Activated naive CD4-positive, alpha-beta T cell treated with anti-CD3 and anti-CD28 coated beads, Interleukin-2, amount 10 ng/mL, durations not matched to agents 7 days and 5 days (primary cell): ENCODE results near the gene PTK7.
A peak's percentile ranks its signal among the peaks of the same experiment; 100 is the strongest.

Experiments used
- CTCF ChIA-PET: fragments of 350-600 bp; sonication (Branson Sonifier 250); formaldehyde crosslinking; loops from one replicate; lab custom pipeline; 2021; ENCODE audit warnings: antibody characterized with exemption; lab: Charles Lee
- DNase-seq: peaks from one replicate; pipeline ENCODE4 v3.0.0-alpha.2; 2020
- H3K27ac Mint-ChIP-seq: one replicate; pipeline ENCODE4 v1.8.0; 2021; ENCODE audit warnings: mild to moderate bottlenecking, moderate library complexity, mixed read lengths
- H3K27me3 Mint-ChIP-seq: one replicate; pipeline ENCODE4 v1.8.0; 2021; ENCODE audit warnings: mild to moderate bottlenecking, mixed read lengths
- H3K36me3 Mint-ChIP-seq: one replicate; pipeline ENCODE4 v1.8.0; 2021; ENCODE audit warnings: mixed read lengths
- H3K4me1 Mint-ChIP-seq: one replicate; pipeline ENCODE4 v1.8.0; 2021; ENCODE audit warnings: mixed read lengths
- H3K4me3 Mint-ChIP-seq: one replicate; pipeline ENCODE4 v1.8.0; 2021; ENCODE audit warnings: mild to moderate bottlenecking, moderate library complexity, mixed read lengths
- H3K9me3 Mint-ChIP-seq: one replicate; pipeline ENCODE4 v1.8.0; 2021; ENCODE audit warnings: mixed read lengths

PTK7 gene

DNA sequence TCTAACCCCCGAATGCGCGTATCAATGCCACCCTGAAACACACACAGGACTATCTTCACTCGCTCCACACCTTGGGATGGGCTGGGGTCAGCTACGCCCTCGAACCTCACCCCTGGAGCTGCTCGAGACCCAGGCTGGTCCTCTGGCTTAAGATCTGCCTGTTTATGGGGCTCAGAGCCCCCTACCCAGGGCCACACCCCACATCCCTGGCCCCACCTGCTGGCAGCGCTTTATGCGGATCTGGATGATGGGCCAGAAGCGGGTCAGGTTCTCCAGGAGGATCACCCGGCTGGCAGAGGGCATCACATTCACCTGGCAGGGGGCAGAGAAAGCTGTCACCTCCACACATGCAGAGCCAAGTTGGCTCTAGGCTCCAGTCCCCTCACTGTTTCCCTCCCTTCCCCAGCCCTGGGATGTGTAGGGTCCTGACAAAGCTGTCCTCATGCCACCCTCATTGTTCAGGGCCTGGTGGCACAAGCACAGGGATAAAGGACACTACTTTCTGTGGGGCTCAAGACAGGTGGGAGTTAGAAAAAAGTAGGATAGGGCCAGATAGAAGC lies 30.7 kb upstream of the PTK7 start:
- CTCF ChIA-PET = no interaction called here
- peaks cover under 1% of the 10 kb centered on the region for H3K4me1 Mint-ChIP-seq
- no peak for DNase-seq
- H3K4me3 Mint-ChIP-seq = no peak overlapping the region
- H3K27me3 Mint-ChIP-seq = no peaks in the 10 kb centered on the region
- no peak overlapping the region for H3K27ac Mint-ChIP-seq
- peaks cover 14% of the 10 kb centered on the region for H3K36me3 Mint-ChIP-seq
- H3K9me3 Mint-ChIP-seq = no peaks in the 10 kb centered on the region

- H3K27me3 Mint-ChIP-seq = no peaks in the 10 kb centered on the region
- DNase-seq = no peak
- peaks cover 20% of the 10 kb centered on the region for H3K36me3 Mint-ChIP-seq
- CTCF ChIA-PET = interaction anchor here (0.9 kb wide), 1 partner anchor 34 kb away, joined by 3 read pairs; the partner anchor contains the start of genes KLHDC3 and MEA1
- no peak overlapping the region for H3K4me3 Mint-ChIP-seq
- H3K4me1 Mint-ChIP-seq = peaks cover 21% of the 10 kb centered on the region
- no peaks in the 10 kb centered on the region for H3K9me3 Mint-ChIP-seq
- no peak overlapping the region for H3K27ac Mint-ChIP-seq
Measured at GRCh38 chr6:43047998-43048397, 28.1 kb upstream of the PTK7 start.

- Mint-ChIP-seq H3K27ac (no peak overlapping the region), H3K27me3 (no peaks in the 10 kb centered on the region), H3K4me3 (no peak overlapping the region), H3K9me3 (no peaks in the 10 kb centered on the region), H3K36me3 (peaks cover 34% of the 10 kb centered on the region), H3K4me1 (peaks cover 33% of the 10 kb centered on the region)
- no peak for DNase-seq
- CTCF ChIA-PET = interaction anchor here (2.0 kb wide), 1 partner anchor 92 kb away, joined by 6 read pairs; no protein-coding TSS in a partner anchor
Measured at GRCh38 chr6:43050981-43051380, 25.1 kb upstream of the PTK7 start.

DNA sequence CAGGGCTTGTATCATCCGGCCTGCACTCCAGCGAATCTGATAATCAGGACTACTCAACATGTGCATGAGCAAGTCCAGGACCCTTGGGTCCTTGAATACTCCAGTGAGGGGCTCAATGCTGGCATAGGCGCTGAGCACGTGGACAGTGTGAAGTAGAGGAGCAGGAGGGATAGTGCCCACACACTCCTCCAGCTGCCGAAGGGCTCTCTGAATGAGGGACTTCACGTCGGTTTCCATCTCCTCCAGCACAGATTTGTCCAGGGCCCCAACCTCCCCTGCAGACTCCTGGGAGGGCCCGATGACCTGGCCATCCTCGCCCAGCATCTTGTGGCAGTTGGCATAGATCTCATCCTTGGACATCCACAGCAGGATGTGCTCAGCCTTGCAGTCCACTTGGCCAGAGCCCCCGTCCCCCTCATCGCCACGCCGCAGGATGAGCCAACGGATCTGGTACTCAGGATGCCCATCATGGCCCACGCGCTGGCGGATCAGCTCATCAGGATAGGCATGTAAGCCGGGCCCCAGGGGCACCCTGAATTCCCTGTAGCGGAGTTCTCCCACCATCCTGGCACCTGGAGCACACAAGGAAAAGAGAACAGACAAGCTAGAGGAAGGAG lies 23.8 kb upstream of the PTK7 start:
- Mint-ChIP-seq H3K4me1 (peaks cover 37% of the 10 kb centered on the region), H3K36me3 (peaks cover 32% of the 10 kb centered on the region), H3K4me3 (peak overlapping the region; percentile 99), H3K27me3 (no peaks in the 10 kb centered on the region), H3K9me3 (no peaks in the 10 kb centered on the region), H3K27ac (peak overlapping the region; percentile 99)
- DNase-seq = no peak
- CTCF ChIA-PET = interaction anchor here (2.0 kb wide), 1 partner anchor 91 kb away, joined by 6 read pairs; no protein-coding TSS in a partner anchor

- peak overlapping the region; percentile 99 for H3K4me3 Mint-ChIP-seq
- DNase-seq = peak; percentile 43
- CTCF ChIA-PET = no interaction called here
Measured at GRCh38 chr6:43052842-43053544, 23.1 kb upstream of the PTK7 start.

GRCh38 chr6:43053545-43054205 lies 22.4 kb upstream of the PTK7 start, which contains the start of gene CUL7:
Gene CUL7, minus strand, starts transcription at chr6:43053851. Its CDS starts 1,063 bp downstream, at chr6:43052788.
- Mint-ChIP-seq H3K36me3 (peaks cover 40% of the 10 kb centered on the region), H3K4me3 (peak within 1 kb of the TSS; percentile 99), H3K27me3 (no peaks in the 10 kb centered on the region), H3K27ac (peak within 1 kb of the TSS; percentile 99), H3K4me1 (peaks cover 50% of the 10 kb centered on the region), H3K9me3 (no peaks in the 10 kb centered on the region)
- DNase-seq = peak; percentile 96
- CTCF ChIA-PET = no interaction called here

More at GRCh38 chr6:43052842-43053544, 23.1 kb upstream of the PTK7 start:
- peaks cover 43% of the 10 kb centered on the region for H3K4me1 Mint-ChIP-seq
- H3K9me3 Mint-ChIP-seq = no peaks in the 10 kb centered on the region
- H3K27ac Mint-ChIP-seq = peak overlapping the region; percentile 99
- peaks cover 36% of the 10 kb centered on the region for H3K36me3 Mint-ChIP-seq
- no peaks in the 10 kb centered on the region for H3K27me3 Mint-ChIP-seq

DNA sequence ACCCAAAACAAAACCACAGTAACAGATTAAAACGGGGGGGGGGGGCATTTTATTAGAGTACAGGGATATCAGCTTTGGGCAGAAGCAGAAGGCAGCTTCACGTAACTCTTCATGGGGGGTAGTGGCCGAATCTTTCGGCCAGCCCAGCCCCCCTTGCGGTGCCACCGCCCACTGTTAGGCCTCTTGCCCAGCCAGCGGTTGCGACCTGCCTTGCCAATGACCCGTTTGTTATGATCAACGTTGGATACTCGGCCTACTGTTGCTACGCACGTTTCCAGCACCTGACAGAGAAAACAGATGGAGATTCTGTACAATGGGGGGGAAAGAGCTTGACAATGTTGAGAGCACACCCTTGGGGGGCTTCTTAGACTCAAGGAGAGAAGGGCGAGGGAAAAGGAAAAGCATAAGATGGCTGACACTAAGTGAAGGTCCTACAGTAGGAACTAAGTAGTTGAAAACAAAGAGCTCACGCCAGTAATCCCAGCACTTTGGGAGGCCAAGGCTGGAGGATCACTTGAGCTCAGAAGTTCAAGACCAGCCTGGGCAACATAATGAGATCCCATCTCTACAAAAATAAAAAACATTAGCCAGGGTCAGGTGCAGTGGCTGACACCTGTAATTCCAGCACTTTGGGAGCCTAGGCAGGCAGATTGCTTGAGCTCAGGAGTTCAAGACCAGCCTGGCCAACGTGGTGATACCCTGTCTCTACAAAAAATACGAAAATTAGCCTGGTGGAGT lies 21.7 kb upstream of the PTK7 start:
- peak overlapping the region; percentile 99 for H3K4me3 Mint-ChIP-seq
- peaks cover 57% of the 10 kb centered on the region for H3K4me1 Mint-ChIP-seq
- H3K36me3 Mint-ChIP-seq = peaks cover 36% of the 10 kb centered on the region
- CTCF ChIA-PET = interaction anchor here (0.9 to 1.3 kb wide), 2 partner anchors 40 to 453 kb away, joined by 3 read pairs; partner anchors contain the start of genes KLHDC3 and MEA1
- H3K27ac Mint-ChIP-seq = peak overlapping the region; percentile 99
- H3K27me3 Mint-ChIP-seq = no peaks in the 10 kb centered on the region
- no peaks in the 10 kb centered on the region for H3K9me3 Mint-ChIP-seq
- no peak for DNase-seq

DNA sequence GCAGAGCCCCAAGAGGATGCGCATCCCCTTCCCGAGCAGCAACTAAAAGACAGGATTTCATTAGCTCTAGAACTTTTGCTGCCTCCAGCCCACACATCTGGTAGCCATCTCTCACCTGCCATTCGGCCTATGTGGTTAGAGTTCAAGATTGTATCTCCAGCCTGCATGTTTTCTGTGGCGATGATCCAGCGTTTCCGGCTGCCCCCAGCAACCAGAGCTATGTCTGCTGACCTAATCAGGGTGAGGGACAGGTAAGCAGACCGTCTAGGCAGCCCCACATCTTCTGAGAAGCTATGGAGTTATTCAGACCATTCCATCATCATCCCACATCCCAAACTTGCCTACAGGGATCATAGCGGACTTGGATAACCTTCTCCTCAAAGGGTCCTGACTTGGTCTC lies 20.1 kb upstream of the PTK7 start:
- DNase-seq = no peak
- Mint-ChIP-seq H3K4me1 (peaks cover 67% of the 10 kb centered on the region), H3K27ac (no peak overlapping the region), H3K4me3 (no peak overlapping the region), H3K27me3 (no peaks in the 10 kb centered on the region), H3K9me3 (no peaks in the 10 kb centered on the region), H3K36me3 (peaks cover 29% of the 10 kb centered on the region)
- CTCF ChIA-PET = interaction anchor here (1.1 kb wide), 1 partner anchor 88 kb away, joined by 3 read pairs; no protein-coding TSS in a partner anchor

- H3K4me3 Mint-ChIP-seq = peak overlapping the region; percentile 93
- peak overlapping the region; percentile 98 for H3K27ac Mint-ChIP-seq
- H3K36me3 Mint-ChIP-seq = peaks cover 22% of the 10 kb centered on the region
- no peaks in the 10 kb centered on the region for H3K9me3 Mint-ChIP-seq
- H3K27me3 Mint-ChIP-seq = no peaks in the 10 kb centered on the region
- no peak for DNase-seq
- peaks cover 49% of the 10 kb centered on the region for H3K4me1 Mint-ChIP-seq
- CTCF ChIA-PET = interaction anchor here (1.0 kb wide), 1 partner anchor 14 kb away, joined by 3 read pairs; no protein-coding TSS in a partner anchor
Measured at GRCh38 chr6:43058531-43058930, 17.6 kb upstream of the PTK7 start.

DNA sequence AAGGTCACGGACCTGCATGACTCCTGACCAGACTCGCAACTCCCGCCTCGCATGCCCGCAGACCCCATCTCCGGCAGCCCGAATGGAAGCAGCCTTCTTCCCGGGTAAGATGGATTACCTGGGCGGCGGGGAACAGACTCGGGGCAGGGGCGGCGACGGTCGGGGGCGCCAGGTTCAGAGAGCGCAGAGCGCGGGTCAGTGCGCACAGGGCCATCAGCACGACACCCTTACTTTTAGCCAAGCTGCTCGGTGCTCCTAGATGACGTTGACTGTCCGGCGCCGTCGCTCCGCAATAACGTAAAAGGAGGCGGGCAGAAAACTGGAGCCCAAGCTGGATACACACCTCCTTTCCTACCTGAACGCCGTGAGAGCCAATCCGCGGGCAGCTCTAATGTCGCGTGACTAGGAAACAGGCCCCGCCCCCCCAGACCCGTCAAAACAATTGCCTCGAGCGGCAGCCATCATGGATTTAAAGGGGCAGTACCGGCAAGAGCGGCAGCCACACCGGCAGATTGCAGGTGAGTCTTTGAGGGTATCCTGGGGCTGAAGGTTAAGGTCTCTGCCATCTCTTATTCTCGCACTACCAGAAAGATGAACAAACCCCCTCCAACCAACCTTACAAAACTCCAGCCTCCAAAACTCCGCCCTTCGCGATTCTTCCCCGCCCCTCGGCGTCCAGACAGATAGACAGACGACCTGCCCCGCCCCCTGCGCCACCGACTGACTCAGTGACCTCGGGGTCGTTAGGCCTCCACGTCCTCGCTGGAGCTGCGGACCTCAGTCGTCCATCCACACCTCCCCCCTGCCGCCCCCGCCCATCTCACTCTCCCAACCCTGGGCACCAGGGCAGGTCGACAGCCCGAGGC lies 16.7 kb upstream of the PTK7 start, which contains the start of the genes KLC4 and MRPL2:
KLC4 (plus strand) TSS at position 464 of the 866 bp plus-strand sequence. CDS start 1,705 bp downstream, outside the sequence.
MRPL2 (minus strand) TSS at position 267 of the 866 bp plus-strand sequence; CDS start at position 214, 53 bp downstream.
- peak within 1 kb of the TSS; percentile 98 for H3K27ac Mint-ChIP-seq
- H3K36me3 Mint-ChIP-seq = peaks cover 17% of the 10 kb centered on the region
- no peaks in the 10 kb centered on the region for H3K9me3 Mint-ChIP-seq
- CTCF ChIA-PET = interaction anchor here (1.7 kb wide), 1 partner anchor 84 kb away, joined by 6 read pairs; no protein-coding TSS in a partner anchor
- peak within 1 kb of the TSS; percentile 93 for H3K4me3 Mint-ChIP-seq
- DNase-seq = peak; percentile 99
- H3K27me3 Mint-ChIP-seq = no peaks in the 10 kb centered on the region
- H3K4me1 Mint-ChIP-seq = peaks cover 42% of the 10 kb centered on the region

- Mint-ChIP-seq H3K9me3 (no peaks in the 10 kb centered on the region), H3K4me3 (peak overlapping the region; percentile 93), H3K36me3 (peaks cover 17% of the 10 kb centered on the region), H3K27me3 (no peaks in the 10 kb centered on the region), H3K4me1 (peaks cover 41% of the 10 kb centered on the region), H3K27ac (peak overlapping the region; percentile 98)
- CTCF ChIA-PET = interaction anchor here (0.9 to 1.7 kb wide), 2 partner anchors 9 to 84 kb away, joined by 3 to 6 read pairs; no protein-coding TSS in a partner anchor
- DNase-seq = no peak
Measured at GRCh38 chr6:43060034-43060754, 15.9 kb upstream of the PTK7 start.
